Neural cell (in vitro differentiated cells): ENCODE data around the gene FAM124A. TPM values are rescaled to one million over a fixed set of nuclear protein-coding genes. Genes with fewer than 3 reads are reported as not detected.

Experiments used
- H2AFZ ChIP-seq: fragments of 200-600, 300-800 bp; sonication (generic), shearing (Covaris generic); 2 replicates; pipeline ENCODE4 v1.6.0; 2014; ENCODE audit warnings: low read depth, mild to moderate bottlenecking, antibody characterized with exemption, low read length, moderate library complexity
- H3F3A ChIP-seq: fragments of 200-600 bp; shearing (Covaris generic); 2 replicates; pipeline ENCODE4 v1.6.1; 2016; ENCODE audit warnings: mild to moderate bottlenecking, moderate library complexity, mixed read lengths, antibody characterized with exemption, low read length; ENCODE audit not compliant: insufficient read depth, poor library complexity, severe bottlenecking
- H3K27ac ChIP-seq: fragments of 200-600, 300-800 bp; sonication (generic), shearing (Covaris generic); 2 replicates; pipeline ENCODE4 v1.5.1; 2014; ENCODE audit warnings: mild to moderate bottlenecking, low read length, moderate library complexity
- H3K27me3 ChIP-seq: fragments of 300-800, 200-600 bp; sonication (generic), shearing (Covaris generic); 2 replicates; pipeline ENCODE4 v1.6.0; 2014; ENCODE audit warnings: mild to moderate bottlenecking, low read depth, low read length, moderate library complexity; ENCODE audit not compliant: insufficient read depth
- H3K36me3 ChIP-seq: fragments of 300-800, 200-600 bp; sonication (generic), shearing (Covaris generic); 2 replicates; pipeline ENCODE4 v1.5.1; 2014; ENCODE audit warnings: mild to moderate bottlenecking, antibody characterized with exemption, low read length, moderate library complexity; ENCODE audit not compliant: insufficient read depth
- H3K4me2 ChIP-seq: fragments of 300-800, 200-600 bp; sonication (generic), shearing (Covaris generic); 2 replicates; pipeline ENCODE4 v1.6.0; 2014; ENCODE audit warnings: mild to moderate bottlenecking, low read length
- H3K4me3 ChIP-seq: fragments of 300-800, 200-600 bp; sonication (generic), shearing (Covaris generic); 2 replicates; pipeline ENCODE4 v1.5.1; 2014; ENCODE audit warnings: mild to moderate bottlenecking, low read length, moderate library complexity
- H3K79me2 ChIP-seq: fragments of 200-600 bp; shearing (Covaris generic); replicated peaks from 2 replicates; pipeline ENCODE4 v1.6.0; 2014; ENCODE audit warnings: mild to moderate bottlenecking, low read length, moderate library complexity; ENCODE audit not compliant: insufficient read depth
- H3K9ac ChIP-seq: fragments of 300-800, 200-600 bp; sonication (generic), shearing (Covaris generic); 2 replicates; pipeline ENCODE4 v1.6.1; 2016; ENCODE audit warnings: mild to moderate bottlenecking, low read length, mixed read lengths
- H3K9me2 ChIP-seq: fragments of 200-600 bp; shearing (Covaris generic); 2 replicates; pipeline ENCODE4 v1.6.1; 2016; ENCODE audit warnings: mild to moderate bottlenecking, low read length, mixed read lengths; ENCODE audit not compliant: insufficient read depth
- H3K9me3 ChIP-seq: fragments of 200-600, 300-800 bp; sonication (generic), shearing (Covaris generic); 2 replicates; pipeline ENCODE4 v1.6.1; 2016; ENCODE audit warnings: mild to moderate bottlenecking, mixed run types, low read length, moderate library complexity, mixed read lengths
- H4K20me1 ChIP-seq: fragments of 200-600 bp; shearing (Covaris generic); 2 replicates; pipeline ENCODE4 v1.6.1; 2016; ENCODE audit warnings: mild to moderate bottlenecking, mixed run types; ENCODE audit not compliant: insufficient read depth
- EP300 ChIP-seq: fragments of 450-650 bp; conservative IDR thresholded peaks from 2 replicates; pipeline ENCODE4 v1.6.1; 2014; ENCODE audit warnings: antibody characterized with exemption, mild to moderate bottlenecking, moderate library complexity; ENCODE audit not compliant: poor library complexity, severe bottlenecking
- EZH2 ChIP-seq: fragments of 200-600, 300-800 bp; shearing (Covaris generic), sonication (generic); IDR thresholded peaks from 2 replicates; pipeline ENCODE4 v1.6.1; 2014; ENCODE audit warnings: antibody characterized with exemption, low read length, borderline replicate concordance, mild to moderate bottlenecking; ENCODE audit not compliant: insufficient read depth, poor library complexity, severe bottlenecking
- MXI1 ChIP-seq: fragments of 450-650 bp; conservative IDR thresholded peaks from 2 replicates; pipeline ENCODE4 v1.6.1; 2014; ENCODE audit warnings: antibody characterized with exemption, mild to moderate bottlenecking; ENCODE audit not compliant: poor library complexity, severe bottlenecking
- POLR2AphosphoS5 ChIP-seq: IDR thresholded peaks from 2 replicates; pipeline ENCODE4 v1.6.1; 2012
- RAD21 ChIP-seq: fragments of 450-650 bp; conservative IDR thresholded peaks from 2 replicates; pipeline ENCODE4 v1.6.1; 2014; ENCODE audit warnings: antibody characterized with exemption, mild to moderate bottlenecking, moderate library complexity
- SMC3 ChIP-seq: fragments of 450-650 bp; conservative IDR thresholded peaks from 2 replicates; pipeline ENCODE4 v1.6.1; 2014; ENCODE audit warnings: antibody characterized with exemption, mild to moderate bottlenecking, moderate library complexity; ENCODE audit not compliant: poor library complexity
- TAF1 ChIP-seq: IDR thresholded peaks from 2 replicates; pipeline ENCODE4 v1.6.1; 2012; ENCODE audit warnings: low read depth
- polyA plus RNA-seq: library from polyadenylated mRNA; depleted of rRNA; stranded (reverse); fragments of >200 nt; gene quantifications from 2 replicates; pipeline ENCODE4 v1.2.3, GENCODE V29; 2014
- TF ChIP-seq, protein P1 (sequence below): IDR thresholded peaks from 2 replicates; pipeline ENCODE4 v1.6.1; 2012; ENCODE audit warnings: borderline replicate concordance
- TF ChIP-seq, protein P2 (sequence below): fragments of 450-650 bp; IDR thresholded peaks from 2 replicates; pipeline ENCODE4 v1.5.1; 2014; ENCODE audit warnings: antibody characterized with exemption, mild to moderate bottlenecking, moderate library complexity; ENCODE audit not compliant: poor library complexity, severe bottlenecking

Gene FAM124A
- polyA plus RNA-seq, 1 donor from 2014 or later, result 3.0 TPM

DNA sequence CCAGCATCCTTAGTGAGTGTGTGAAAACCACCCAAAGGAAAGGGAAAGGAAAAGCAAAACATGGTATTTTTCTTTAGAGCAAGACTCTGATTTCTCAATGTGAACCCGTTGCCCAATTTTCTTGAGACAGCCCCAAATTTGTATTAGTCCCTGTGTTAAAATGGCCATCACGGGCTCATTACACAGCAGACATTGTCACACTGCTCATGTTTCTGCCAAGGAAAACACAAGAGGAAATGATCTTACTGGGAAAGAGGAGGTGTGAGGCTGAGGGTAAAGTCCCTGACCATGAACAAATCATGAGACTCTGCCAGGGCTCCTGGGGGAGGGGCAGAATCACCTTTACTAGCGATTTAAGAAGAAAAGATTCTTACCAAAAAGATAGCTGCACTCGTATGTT lies 54.4 kb downstream of the FAM124A start:
- Histone ChIP-seq H3K9me3 (no peaks in the 10 kb centered on the region), H3K27ac (no peak overlapping the region), H3K36me3 (no peaks in the 10 kb centered on the region), H3K9ac (no peak overlapping the region), H2AFZ (no peak overlapping the region), H3K9me2 (no peaks in the 10 kb centered on the region), H3K4me3 (no peak overlapping the region), H3K79me2 (no peaks in the 10 kb centered on the region), H3K27me3 (no peaks in the 10 kb centered on the region), H3K4me2 (no peak overlapping the region), H3F3A (no peaks in the 10 kb centered on the region), H4K20me1 (no peaks in the 10 kb centered on the region)
- TF ChIP-seq EZH2, result no peak
- no peak for TF ChIP-seq TAF1
- TF ChIP-seq, protein P1, sequence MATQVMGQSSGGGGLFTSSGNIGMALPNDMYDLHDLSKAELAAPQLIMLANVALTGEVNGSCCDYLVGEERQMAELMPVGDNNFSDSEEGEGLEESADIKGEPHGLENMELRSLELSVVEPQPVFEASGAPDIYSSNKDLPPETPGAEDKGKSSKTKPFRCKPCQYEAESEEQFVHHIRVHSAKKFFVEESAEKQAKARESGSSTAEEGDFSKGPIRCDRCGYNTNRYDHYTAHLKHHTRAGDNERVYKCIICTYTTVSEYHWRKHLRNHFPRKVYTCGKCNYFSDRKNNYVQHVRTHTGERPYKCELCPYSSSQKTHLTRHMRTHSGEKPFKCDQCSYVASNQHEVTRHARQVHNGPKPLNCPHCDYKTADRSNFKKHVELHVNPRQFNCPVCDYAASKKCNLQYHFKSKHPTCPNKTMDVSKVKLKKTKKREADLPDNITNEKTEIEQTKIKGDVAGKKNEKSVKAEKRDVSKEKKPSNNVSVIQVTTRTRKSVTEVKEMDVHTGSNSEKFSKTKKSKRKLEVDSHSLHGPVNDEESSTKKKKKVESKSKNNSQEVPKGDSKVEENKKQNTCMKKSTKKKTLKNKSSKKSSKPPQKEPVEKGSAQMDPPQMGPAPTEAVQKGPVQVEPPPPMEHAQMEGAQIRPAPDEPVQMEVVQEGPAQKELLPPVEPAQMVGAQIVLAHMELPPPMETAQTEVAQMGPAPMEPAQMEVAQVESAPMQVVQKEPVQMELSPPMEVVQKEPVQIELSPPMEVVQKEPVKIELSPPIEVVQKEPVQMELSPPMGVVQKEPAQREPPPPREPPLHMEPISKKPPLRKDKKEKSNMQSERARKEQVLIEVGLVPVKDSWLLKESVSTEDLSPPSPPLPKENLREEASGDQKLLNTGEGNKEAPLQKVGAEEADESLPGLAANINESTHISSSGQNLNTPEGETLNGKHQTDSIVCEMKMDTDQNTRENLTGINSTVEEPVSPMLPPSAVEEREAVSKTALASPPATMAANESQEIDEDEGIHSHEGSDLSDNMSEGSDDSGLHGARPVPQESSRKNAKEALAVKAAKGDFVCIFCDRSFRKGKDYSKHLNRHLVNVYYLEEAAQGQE, result no peak
- no peak for TF ChIP-seq POLR2AphosphoS5
- no peak for TF ChIP-seq EP300
- no peak for TF ChIP-seq RAD21
- TF ChIP-seq, protein P2, sequence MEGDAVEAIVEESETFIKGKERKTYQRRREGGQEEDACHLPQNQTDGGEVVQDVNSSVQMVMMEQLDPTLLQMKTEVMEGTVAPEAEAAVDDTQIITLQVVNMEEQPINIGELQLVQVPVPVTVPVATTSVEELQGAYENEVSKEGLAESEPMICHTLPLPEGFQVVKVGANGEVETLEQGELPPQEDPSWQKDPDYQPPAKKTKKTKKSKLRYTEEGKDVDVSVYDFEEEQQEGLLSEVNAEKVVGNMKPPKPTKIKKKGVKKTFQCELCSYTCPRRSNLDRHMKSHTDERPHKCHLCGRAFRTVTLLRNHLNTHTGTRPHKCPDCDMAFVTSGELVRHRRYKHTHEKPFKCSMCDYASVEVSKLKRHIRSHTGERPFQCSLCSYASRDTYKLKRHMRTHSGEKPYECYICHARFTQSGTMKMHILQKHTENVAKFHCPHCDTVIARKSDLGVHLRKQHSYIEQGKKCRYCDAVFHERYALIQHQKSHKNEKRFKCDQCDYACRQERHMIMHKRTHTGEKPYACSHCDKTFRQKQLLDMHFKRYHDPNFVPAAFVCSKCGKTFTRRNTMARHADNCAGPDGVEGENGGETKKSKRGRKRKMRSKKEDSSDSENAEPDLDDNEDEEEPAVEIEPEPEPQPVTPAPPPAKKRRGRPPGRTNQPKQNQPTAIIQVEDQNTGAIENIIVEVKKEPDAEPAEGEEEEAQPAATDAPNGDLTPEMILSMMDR, result no peak
- TF ChIP-seq SMC3, result no peak
- no peak for TF ChIP-seq MXI1

DNA sequence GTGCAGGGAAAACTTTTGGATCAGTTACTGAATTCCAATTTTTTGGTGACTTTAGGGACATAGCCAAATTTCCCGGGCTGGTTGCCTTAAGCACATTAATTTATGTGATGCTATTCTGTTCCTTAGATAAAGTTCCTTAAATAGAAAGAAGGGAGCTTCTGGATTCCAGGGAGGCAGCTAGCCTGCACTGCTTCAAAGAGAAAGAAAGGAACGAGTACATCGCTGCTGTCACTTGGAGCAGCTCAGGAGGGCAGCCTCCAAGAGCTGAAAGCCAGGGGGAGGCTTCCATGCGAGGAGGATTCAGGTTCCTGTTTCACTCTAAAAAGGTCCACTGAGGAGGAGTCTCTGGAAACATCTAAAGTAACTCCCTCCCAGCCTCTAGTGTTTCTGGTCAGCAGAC lies 55.7 kb downstream of the FAM124A start:
- no peaks in the 10 kb centered on the region for H3K36me3 ChIP-seq
- H3K27ac ChIP-seq, result no peak overlapping the region
- no peaks in the 10 kb centered on the region for H3K9me3 ChIP-seq
- no peaks in the 10 kb centered on the region for H3K27me3 ChIP-seq
- H3K4me3 ChIP-seq, result no peak overlapping the region
- H3F3A ChIP-seq, result no peaks in the 10 kb centered on the region
- no peaks in the 10 kb centered on the region for H4K20me1 ChIP-seq
- no peaks in the 10 kb centered on the region for H3K9me2 ChIP-seq
- no peak overlapping the region for H2AFZ ChIP-seq
- no peak overlapping the region for H3K9ac ChIP-seq
- no peak overlapping the region for H3K4me2 ChIP-seq
- no peaks in the 10 kb centered on the region for H3K79me2 ChIP-seq
- no peak for TF ChIP-seq RAD21
- no peak for TF ChIP-seq MXI1
- TF ChIP-seq EZH2, result no peak
- TF ChIP-seq, protein P2, result no peak
- no peak for TF ChIP-seq EP300
- TF ChIP-seq TAF1, result no peak
- TF ChIP-seq POLR2AphosphoS5, result no peak
